ENCODE measurements around the gene IFI27L1.
"Not testable (repeated sequence)": the region's sequence is repeated elsewhere in the genome, so short reads cannot be mapped to it uniquely, and the experiment has no call there.

Gene IFI27L1

DNA sequence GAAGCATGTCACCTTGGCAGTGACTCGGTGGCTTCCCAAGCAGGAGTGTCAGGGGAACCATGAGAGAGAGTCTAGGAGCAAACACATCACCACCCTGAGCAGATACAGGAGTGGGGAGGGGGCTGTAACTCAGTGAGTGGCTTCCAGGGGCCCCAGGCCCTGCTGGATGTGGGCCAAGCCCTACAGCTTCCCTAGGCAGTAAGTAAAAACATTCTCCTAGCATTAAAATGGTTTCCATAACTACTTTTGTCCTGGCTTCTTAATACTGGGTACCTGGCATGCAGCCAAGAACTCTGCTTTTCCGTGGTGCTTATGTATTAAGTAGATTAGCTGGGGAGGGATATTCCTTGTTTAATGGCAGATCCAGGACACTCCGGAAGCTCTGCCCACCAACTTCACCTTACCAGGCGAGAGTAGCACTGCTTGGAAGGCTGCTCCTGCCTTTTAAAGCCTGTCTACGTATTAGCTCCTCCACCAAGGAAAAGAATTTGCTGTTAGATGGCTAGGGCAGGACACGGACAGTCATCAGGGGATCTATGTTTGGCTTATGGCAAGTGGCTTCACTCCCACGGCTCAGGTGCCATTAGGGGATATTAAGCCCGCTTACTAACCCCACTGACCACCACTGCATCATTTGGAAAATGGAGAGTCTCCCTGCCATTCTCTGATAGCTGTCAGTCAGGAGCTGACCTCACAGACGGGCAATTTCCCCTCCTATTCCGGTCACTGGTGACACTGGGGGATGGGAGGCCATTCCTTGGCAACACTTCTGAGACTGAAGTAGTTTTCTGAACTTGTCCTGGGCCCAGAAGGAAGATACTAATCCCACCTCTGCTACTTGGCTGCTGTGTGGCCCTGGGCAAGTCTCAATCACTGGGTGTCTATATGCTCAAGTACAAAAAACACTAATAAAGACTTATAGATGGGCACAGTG lies 32.2 kb upstream of the IFI27L1 start:
- DNase-seq (ENCODE audit: low read depth in 4 of 4, low spot score in 1 of 4) = no peak

DNA sequence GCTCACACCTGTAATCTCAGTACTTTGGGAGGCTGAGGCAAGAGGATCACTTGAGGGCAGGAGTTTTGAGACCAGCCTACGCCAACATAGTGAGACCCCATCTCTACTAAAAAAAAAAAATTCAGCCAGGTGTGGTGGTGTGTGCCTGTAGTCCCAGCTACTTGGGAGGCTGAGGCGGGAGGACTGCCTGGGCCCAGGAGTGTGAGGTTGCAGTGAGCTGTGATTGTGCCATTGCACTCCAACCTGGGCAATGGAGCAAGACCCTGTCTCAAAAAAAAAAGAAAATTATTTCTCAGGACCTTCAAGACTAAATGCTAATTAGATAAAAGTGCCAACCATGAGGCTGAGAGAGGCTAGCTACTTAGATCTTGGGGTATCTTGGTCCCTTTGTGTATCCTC lies 31.5 kb upstream of the IFI27L1 start:
- no peak for DNase-seq (ENCODE audit: low read depth in 4 of 4, low spot score in 1 of 4)

GRCh38 chr14:94050231-94050880 lies 30.8 kb upstream of the IFI27L1 start:
- DNase-seq (ENCODE audit: low read depth in 4 of 4, low spot score in 1 of 4) = no peak

DNA sequence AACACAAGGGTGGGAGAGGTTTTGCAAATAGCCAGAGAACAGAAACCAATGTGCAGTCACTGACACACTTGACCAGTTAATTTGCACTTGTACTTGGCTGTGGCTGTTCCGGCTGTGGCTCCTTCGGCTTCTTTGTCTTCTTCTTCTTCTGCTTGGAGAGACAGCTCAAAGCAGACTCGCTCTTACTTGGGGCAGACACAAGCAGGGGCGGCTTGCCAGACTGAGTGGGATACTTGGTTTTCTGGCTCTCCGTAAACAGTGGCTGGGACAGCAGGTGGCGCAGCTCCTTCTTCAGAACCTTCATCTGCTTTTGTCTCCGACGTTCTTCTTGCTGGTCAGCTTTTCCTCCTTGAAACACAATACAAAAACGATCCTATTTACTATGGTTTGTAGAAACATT lies 30.0 kb upstream of the IFI27L1 start:
- no peak for DNase-seq (ENCODE audit: low read depth in 4 of 4, low spot score in 1 of 4)

GRCh38 chr14:94051779-94052178 lies 29.3 kb upstream of the IFI27L1 start:
- no peak for DNase-seq (ENCODE audit: low read depth in 4 of 4, low spot score in 1 of 4)

DNA sequence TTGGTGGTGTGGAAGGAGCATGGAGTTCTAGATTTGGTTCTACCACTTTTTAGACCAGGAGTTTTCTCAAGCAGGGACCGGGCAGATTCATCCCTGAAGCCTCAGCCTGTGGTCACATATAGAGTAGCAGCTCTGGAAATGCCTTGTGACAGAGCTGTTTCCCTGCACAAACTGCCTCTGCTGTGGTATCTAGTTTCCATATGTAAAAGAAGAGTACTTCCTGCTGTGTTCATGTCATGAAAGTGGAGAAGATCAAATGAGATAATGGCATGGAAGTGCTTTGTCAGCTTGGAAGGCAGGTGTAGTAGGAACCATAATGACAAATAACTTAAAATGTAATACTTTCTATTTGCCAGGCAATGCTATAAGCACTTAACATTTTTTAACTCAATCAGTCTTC lies 28.9 kb upstream of the IFI27L1 start:
- DNase-seq (ENCODE audit: low read depth in 4 of 4, low spot score in 1 of 4) = no peak

DNA sequence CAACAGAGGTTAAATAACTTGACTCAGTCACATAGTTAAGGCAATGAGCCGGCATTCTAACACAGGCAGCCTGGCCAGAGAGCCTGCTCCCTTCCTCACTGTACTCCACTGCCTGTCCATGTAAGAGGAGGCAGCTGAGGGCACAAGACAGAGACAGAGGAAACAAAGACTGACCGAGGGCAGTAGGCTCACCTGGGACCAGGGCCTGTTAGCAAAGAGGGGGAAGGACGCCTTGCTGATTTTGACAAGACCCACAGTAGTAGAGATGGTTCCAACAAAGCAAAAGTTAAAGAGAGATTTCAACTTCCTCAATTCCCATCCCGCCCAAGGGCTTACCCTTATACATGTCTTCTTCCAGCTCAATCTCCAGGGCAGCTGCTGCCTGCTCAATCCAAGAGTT lies 28.4 kb upstream of the IFI27L1 start:
- DNase-seq (ENCODE audit: low read depth in 4 of 4, low spot score in 1 of 4) = no peak

DNA sequence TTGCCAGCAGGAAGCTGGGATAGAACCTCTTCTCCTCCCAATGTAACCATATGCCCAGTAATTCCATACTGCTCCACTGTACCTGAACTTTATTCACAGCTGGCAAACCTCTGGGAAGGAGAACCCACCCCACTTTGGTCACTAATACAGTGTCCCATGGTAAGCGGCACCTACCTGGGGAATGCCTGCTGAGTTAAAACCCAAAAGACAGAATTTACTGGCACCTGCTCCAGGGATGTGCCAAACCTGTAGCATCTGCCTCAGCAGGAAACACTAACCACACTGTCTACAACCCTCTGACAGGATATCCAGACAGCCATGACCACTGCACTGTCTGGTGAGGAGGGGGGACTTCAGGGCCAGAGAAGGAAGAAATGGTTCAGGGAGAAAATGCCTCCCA lies 26.7 kb upstream of the IFI27L1 start:
- DNase-seq (ENCODE audit: low read depth in 4 of 4, low spot score in 1 of 4) = no peak

- DNase-seq (ENCODE audit: low read depth in 4 of 4, low spot score in 1 of 4) = no peak
These were observed 26.2 kb upstream of the IFI27L1 start for GRCh38 chr14:94054936-94055335.

DNA sequence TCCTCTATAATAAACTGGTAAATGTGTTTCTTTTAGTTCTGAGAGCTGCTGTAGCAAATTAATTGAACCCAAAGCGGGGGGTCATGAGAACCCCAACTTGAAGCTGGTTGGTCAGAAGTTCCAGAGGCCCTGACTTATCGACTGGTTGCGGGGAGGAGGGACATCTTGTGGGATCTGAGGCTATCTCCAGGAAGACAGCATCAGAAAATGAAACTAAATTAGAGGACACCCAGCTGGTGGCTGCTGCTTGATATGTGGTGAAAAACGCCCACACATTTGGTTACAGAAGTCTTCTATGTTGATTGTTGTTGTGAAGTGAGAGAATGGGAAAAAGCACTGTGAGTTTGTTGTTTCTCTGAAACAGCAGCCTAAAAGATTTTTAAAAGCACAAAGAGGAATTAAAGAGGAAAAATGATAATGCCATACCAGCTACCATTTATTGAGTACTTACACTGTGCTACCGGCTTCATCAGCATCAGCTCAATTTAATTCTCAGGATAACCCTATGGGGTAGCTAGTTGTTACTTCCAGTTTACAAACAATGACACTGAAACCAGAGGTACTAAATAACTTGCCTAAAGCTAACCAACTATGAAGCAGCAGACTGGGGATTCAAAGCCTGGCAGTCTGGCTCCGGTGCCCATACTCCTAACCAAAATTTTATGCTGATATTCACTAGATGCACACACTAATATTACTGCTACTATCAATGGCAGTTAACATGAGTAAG lies 24.4 kb upstream of the IFI27L1 start:
- no peak for DNase-seq (ENCODE audit: low read depth in 4 of 4, low spot score in 1 of 4)

GRCh38 chr14:94058128-94058673 lies 22.9 kb upstream of the IFI27L1 start:
- DNase-seq (ENCODE audit: low read depth in 4 of 4, low spot score in 1 of 4) = no peak

DNA sequence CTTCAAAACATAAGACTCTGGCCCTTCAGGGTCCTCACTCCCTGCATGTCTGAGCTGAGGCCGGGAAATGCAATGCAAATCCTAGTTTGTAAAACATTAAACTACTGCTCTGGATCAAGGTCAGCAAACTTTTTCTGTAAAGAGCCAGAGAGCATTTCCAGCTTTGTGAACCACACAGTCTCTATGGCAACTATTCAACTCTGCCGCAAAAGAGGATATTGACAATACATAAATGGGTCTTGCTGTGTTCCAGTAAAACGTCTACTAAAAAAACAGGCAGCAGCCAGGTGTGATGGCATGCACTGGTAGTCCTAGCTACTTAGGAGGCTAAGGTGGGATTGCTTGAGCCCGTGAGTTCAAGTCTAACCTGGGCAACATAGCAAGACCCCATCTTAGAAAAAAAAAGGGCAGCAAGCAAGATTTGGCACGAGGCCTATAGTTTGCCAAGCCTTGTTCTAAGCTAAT lies 22.4 kb upstream of the IFI27L1 start:
- no peak for DNase-seq (ENCODE audit: low read depth in 4 of 4, low spot score in 1 of 4)

DNA sequence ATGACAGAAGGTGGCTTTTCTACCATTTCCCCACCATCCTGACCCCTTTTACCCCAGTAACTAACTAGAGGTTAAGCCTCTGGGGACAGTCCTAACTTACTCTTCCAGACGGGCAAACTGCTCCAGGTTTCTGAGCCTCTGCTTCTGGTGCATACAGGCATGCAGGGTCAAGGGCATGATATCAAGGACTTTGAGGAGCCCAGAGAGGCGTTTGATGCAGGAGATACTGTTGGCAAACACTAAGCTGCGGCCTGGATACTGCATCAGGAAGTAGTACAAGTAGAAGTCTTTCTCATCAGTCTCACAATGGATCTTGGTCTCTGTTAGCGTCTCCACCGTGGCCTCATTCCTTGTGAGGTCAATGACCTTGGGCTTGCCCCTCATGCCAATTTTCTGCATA lies 21.1 kb upstream of the IFI27L1 start:
- no peak for DNase-seq (ENCODE audit: low read depth in 4 of 4, low spot score in 1 of 4)

GRCh38 chr14:94062344-94062940 lies 18.7 kb upstream of the IFI27L1 start:
- no peak for DNase-seq (ENCODE audit: low read depth in 4 of 4, low spot score in 1 of 4)

GRCh38 chr14:94066089-94066676 lies 14.9 kb upstream of the IFI27L1 start:
- DNase-seq (ENCODE audit: low read depth in 4 of 4, low spot score in 1 of 4) = no peak

DNA sequence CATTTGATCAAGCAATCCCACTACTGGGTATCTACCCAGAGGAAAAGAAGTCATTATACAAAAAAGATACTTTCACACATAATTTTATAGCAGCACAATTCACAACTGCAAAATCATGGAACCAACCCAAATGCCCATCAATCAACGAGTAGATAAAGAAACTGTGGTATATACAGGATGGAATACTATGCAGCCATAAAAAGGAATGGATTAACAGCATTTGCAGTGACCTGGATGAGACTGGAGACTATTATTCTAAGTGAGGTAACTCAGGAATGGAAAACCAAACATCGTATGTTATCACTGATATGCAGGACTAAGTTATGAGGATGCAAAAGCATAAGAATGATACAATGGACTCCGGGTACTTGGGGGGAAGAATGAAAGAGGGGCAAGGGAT lies 9.0 kb upstream of the IFI27L1 start:
- not testable (repeated sequence) for DNase-seq (ENCODE audit: low read depth in 4 of 4, low spot score in 1 of 4)

GRCh38 chr14:94074534-94074933 lies 6.6 kb upstream of the IFI27L1 start:
- no peak for DNase-seq (ENCODE audit: low read depth in 4 of 4, low spot score in 1 of 4)

DNA sequence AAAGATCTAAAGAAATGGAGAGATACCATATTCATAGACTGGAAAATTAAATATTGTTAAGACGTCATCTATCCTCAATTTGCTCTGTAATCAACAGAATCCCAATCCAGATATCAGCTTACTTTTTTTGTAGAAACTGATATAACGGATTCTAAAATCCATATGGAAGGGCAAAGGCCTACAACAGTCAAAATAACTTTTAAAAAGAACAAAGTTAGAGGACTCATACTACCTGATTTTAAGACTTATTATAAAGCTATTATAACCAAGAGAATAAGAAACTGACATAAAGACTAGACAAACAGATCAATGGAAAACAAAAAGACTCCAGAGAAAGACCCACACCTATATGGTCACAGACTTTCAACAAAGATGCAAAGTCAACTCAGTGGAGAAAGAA lies 6.1 kb upstream of the IFI27L1 start:
- no peak for DNase-seq (ENCODE audit: low read depth in 4 of 4, low spot score in 1 of 4)

DNA sequence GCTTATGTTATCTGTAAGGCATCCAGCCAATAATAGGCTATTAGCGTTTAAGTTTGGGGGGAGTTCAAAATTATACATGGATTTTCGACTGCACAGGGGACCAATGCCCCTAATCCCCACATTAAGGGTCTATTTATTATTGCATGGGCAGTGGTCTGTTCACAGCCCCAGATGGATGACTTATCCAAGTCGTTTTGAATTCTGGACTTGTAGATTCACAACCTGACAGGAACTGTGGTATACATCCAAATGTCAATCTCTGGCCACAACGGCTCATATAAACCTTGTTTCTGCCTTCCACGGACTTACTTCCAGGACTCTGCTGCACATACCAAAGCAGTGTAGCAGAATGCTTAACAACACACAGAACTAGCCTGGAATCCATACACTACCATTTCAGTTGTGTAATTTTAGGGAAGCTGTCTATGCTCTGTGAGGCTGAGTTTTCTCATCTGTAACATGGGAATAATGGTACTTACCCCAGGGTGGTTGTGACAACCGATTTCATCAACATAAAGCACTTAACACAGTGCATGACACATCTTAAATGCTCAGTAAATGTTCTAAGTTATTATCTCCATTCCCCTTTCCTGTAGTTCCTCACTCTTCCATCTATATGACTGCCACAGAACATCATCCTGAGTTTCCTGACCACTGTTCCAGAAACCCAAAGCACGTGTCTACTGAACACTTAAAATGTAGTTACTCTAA lies 3.8 kb upstream of the IFI27L1 start:
- no peak for DNase-seq (ENCODE audit: low read depth in 4 of 4, low spot score in 1 of 4)

GRCh38 chr14:94077823-94078222 lies 3.3 kb upstream of the IFI27L1 start:
- DNase-seq (ENCODE audit: low read depth in 4 of 4, low spot score in 1 of 4) = no peak

Data from stimulated activated CD4-positive, alpha-beta T cell treated with anti-CD3 and anti-CD28 coated beads, Interleukin-1b, Interleukin-23, amount 100 ng/mL, for 24 hours (primary cell).